Activated CD4-positive, alpha-beta T cell treated with anti-CD3 and anti-CD28 coated beads for 24 hours (primary cell): ENCODE measurements around the gene FAM83D.

Source experiments
- DNase-seq, 2 donors: peaks; one replicate each; pipeline ENCODE4 v3.0.0-alpha.2; 2020; ENCODE audit warnings: low read depth in 2 of 2

FAM83D gene, protein sequence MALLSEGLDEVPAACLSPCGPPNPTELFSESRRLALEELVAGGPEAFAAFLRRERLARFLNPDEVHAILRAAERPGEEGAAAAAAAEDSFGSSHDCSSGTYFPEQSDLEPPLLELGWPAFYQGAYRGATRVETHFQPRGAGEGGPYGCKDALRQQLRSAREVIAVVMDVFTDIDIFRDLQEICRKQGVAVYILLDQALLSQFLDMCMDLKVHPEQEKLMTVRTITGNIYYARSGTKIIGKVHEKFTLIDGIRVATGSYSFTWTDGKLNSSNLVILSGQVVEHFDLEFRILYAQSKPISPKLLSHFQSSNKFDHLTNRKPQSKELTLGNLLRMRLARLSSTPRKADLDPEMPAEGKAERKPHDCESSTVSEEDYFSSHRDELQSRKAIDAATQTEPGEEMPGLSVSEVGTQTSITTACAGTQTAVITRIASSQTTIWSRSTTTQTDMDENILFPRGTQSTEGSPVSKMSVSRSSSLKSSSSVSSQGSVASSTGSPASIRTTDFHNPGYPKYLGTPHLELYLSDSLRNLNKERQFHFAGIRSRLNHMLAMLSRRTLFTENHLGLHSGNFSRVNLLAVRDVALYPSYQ

DNA sequence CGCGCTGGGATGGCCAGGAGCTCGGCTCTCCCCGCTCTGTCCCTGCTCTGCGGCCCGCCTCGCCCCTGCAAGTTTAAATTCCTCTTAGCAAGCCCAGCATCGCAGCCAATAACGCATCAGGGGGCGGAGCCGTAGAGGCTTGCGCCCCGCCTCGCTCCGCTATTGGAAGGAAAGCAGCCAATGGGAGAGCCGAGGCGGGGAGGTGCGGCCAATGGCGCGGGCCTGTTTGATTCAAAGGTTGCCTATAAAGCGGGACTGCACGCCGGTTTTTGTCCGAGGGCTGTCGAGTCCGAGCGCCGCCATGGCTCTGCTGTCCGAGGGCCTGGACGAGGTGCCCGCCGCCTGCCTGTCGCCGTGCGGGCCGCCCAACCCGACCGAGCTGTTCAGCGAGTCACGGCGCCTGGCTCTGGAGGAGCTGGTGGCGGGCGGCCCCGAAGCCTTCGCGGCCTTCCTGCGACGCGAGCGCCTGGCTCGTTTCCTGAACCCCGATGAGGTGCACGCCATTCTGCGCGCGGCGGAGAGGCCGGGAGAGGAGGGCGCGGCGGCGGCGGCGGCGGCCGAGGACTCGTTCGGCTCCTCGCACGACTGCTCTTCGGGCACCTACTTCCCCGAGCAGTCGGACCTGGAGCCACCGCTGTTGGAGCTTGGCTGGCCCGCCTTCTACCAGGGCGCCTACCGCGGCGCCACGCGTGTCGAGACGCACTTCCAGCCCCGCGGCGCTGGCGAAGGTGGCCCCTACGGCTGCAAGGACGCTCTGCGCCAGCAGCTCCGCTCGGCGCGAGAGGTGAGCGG is at the start of gene FAM83D:
FAM83D (plus strand) TSS at position 276 of the 792 bp plus-strand sequence; CDS start at position 302, 26 bp downstream.
- DNase-seq: peak; percentile 88 to 93

DNA sequence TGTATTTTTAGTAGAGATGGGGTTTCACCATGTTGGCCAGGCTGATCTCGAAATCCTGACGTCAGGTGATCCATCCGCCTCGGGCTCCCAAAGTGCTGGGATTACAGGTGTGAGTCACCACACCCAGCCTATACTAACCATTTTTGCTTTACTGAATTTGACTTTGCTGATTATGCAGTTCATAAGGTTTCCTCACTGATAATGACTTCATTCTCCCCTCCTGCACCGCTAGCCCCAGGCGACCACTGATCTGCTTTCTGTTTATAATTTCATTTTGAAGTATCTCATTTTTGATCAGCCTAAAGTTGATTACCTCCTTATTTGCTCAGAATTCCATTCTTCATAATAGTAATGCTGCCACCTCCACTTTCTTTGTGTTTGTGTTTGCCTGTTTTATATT is 48.7 kb upstream of the FAM83D start:
- DNase-seq: no peak

DNA sequence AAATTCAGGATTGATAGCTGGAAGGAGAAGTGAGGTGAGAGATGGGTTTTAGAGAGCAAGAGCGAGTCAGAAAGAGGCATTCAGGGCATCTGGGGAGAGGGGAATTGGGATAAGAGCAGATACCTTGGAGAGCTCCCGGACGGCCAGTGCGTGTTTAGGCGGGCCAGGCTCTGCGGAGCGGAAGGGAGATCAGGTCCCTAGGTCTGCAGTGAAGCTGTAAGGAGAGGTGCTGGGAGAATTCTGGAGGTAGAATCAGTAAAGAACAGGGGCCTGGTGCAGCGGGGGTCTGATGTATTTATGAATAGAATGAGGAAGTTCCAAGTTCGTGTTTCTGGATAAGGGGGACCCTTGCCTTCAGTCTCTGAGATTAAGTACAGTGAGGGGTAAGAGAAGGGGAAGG is 47.4 kb upstream of the FAM83D start:
- no peak for DNase-seq

DNA sequence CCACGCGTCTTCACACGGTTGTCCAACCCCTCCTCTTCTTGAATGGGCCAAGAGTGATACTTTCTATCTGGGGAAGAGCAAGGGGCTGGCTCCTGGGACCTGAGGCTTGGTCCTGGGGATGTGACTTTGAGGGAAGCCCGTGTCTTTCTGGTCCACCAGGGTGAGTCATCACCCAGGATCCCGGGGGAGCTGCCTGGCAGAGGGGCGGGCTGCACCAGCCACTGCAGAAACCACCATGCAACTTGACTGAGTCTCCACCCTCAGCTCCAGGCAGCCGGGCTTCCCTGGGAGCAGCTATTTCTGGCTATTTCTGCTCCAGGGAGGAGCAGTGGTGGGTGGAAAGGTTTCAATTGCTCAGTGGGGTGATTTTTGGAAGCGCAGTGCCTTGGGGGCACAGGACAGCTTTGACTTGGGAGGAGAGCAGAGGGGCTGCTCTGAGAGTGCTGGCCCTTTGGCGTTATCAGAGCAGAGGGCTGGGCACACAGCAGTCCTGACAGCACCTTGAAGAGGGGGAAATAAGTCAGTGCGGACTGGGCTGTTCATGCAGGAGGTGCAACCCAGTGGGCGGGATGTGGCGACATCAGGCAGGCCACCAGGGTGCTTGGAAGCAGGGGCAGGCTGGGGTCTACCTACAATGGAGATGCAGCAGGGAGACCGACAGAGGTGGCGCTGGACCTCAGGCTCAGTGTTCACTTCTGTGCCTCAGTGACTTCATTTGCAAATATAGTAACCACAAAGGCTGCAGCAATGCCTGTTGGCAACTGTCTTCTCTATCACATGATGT is 45.1 kb upstream of the FAM83D start:
- no peak for DNase-seq

DNA sequence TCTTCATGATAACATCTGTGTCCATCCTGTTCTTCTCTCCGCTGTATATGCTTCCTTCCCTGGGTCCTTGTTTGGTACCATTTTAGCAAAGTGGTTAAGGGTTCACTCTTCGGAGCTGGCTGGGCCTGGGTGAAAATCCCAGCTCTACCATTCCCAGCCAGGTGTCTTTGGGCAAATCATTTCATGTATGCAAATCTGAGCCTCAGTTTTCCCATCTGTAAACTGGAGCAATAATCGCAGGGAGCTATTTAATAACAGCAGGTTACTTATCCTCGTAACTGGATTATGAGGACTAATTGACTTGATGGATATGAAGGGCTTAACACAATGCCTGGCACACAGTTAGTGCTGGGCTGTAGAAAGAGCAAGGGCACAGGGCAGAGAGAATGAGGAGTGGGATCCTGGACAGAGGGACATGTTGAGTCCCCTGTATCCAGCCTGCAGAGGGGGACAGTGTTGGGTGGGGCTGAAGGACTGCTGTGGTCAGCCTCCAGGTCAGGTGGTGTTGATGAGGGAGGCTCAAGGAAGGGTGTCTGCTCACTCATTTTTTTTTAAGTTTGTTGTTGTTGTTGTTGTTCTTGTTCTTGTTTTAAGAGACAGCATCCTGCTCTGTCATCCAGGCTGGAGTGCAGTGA is 44.3 kb upstream of the FAM83D start:
- DNase-seq: no peak

DNA sequence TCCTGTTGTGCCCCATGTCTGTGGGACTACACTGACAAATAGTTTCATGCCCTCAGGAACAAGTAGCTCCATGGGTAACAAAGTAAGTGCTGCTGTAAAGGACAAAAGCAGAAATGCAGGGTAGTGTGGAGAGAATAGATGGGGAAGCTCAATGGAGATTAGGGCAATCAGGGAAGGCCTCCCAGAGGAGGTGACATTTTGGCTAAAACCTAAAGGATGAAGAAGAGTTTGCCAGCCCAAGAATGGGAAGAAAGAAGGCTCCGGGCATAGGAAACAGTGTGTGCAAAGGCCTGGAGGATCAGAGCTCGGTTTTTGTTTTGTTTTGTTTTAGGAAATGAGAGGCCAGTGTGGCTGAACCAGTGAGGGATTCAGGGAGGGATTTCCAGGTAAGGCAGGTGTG is 43.6 kb upstream of the FAM83D start:
- no peak for DNase-seq

DNA sequence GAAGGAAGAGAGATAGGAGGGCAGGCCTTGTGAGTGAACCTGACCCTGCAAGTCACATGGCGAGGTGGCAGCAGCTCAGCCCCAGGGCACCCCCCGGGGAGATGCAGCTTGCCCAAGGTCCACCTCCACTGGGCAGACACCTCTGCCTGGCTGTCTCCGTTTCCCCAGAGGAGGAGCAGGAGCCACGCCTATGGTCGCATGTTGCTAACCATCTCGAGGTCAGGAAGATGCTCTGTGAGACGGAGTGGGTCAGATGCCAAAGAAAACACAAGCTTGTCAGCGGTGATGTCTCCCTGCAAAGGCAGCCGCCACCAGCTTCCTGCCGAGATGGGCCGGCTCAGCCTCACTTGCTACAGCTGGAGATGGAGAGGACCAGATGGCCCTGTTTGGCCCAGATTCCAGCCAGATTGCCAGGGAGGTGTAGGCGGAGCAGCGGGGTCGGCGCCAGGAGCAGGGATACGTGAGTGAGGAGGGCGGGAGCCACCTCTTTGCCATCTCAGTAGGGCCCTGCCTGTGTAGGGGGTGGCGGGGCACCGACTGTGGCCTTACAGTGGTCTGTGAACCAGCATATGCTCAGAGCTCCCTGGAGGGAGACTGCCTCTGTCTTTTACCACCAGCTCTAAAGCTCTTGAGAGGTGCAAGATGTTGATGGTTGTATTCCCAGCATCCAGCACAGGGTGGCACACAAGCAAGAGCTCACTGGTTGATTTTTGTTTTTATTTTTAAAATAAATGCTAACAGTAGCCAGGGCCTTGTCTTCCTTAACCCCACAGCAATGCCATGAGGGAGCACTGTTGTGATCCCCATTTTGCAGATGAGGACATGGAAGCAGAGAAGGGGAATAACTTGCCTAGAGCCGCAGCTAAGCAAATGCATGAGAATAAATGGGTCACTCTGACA is 42.9 kb upstream of the FAM83D start:
- DNase-seq: no peak

DNA sequence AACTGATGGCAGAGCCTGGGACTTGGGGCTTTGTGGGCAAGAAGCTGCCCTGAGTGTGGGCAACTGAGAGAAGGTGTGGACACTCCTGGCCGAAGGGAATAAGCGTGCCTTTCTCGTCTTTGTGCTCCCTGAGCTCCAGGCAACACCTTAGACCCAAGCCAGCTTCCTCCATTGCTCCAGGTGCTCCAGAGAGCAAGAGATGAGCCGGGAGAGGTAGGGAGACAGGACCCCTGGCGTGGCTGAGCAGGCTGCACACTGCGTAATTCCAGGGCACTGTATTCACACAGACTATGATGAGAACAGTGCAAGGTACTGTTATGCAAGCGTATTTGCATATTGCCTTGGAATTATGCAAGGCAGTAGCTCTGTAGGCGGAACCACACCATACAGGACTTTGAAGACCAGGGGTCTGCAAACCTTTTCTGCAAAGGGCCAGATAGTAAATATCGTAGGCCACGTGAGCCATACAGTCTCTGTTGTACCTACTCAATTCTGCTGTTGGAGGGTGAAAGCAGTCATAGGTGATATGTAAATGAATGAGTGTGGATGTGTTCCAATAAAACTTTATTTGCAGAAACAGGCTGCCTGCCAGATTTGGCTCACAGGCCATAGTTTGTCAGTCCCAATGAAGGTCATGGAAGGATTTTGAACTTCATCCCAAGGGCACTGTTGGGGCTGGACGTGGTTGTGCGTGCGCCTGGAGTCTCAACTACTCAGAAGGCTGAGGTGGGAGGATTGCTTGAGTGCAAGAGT is 42.1 kb upstream of the FAM83D start:
- DNase-seq: no peak

DNA sequence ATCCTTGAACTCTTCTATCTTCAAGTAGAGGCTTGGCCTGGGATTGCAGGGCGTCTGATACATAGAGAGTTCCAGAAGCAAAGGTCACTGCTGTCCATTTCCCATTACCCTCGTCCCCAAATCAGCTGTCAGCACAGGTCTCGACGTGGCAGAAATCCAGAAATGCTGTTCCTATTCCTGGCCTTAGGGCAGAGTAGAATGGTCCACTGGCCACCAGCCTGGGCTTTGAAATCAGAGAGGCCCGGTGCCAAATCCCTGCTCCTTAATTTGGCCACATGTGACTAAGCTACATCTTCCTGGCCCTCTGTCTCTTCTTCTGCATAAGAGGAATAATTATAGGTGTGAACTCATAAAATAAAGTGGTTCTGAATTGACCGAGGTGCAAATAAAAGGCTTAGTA is 40.9 kb upstream of the FAM83D start:
- no peak for DNase-seq

DNA sequence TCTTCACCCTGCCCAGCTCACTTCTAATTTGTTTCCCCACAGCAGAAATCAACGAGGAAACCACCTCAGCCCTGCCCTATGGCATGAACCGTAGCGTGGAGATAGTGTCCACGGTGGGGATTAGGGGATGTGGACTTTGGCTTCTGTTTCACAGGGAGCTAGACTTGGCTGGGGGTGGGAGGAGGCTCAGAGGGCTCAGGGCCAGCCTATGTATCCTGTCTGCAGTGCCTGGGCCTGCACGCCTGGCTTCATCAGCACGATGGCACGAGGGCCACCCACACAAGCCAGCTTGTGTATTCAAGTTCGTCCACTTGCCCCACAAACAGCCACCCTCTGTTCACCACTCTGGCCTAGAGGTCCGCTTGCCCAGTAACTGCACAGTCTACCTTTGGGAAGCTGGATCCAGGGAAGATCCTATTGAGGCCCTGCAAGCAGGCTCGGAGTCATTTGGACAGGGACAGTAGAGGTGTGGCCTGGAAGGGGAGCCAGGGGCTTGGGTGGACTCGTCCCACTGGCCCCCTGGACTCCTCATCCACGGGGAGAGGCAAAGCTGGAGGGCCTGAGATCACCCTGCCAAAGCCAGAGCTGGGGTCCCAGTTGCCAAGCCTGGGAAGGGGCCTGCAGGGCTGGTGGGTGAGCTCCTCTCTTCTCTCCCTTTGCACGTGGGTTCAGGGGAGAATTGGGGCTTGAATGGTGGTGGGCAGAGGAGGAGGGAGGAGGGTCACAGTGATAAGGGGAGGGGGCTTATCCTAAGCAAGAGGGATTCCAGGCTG is 38.0 kb upstream of the FAM83D start:
- DNase-seq: no peak

DNA sequence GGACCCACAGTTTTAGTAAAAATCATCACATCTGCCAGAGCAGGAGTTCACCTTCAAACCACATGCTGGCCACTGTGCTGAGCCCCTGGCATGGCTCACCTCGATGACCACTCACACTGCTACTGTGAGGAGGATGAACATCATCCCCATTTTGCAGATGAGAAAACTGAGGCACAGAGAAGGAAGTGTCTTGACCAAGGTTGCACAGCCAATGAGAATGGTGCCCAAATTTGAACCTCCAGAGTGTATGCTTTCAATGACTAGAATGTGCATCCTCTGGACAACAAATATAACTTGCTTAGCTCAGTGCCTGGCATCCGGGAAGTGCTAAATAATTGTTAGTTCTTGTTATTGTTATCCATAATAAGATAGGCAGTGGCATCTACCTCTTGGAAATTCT is 37.2 kb upstream of the FAM83D start:
- no peak for DNase-seq

DNA sequence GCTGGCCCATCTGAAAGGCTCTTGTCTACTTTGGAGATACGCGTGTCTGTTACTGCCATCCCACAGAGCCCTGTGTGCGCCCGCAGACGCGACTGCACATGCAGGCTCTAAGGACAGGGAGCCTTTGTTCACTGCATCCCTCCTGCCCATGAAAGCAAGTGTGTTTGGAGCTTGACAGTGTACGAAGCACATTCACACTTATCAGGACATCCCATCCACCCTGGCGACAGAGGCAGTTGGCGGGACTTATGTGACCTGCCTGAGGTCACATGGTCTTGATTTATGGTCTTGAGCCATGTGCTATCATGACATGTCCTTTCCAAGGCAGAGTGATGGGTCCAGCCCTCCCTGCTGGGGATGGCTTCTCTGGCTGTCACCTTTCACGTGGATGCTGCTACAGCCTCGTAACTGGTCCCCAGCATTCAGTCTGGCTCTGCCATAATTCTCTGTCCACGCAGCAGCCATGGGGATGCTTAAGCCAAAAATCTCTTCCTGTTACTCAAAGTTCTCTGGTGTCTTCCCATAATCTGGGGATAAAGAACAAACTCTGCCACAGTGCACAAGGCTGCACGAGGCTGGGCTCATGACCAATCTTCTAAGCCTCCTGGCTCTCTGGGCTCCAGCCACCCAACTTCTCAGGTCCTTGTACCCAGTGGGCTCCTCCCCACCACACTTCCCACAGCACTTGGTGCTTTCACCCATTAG is 36.3 kb upstream of the FAM83D start:
- DNase-seq: no peak

DNA sequence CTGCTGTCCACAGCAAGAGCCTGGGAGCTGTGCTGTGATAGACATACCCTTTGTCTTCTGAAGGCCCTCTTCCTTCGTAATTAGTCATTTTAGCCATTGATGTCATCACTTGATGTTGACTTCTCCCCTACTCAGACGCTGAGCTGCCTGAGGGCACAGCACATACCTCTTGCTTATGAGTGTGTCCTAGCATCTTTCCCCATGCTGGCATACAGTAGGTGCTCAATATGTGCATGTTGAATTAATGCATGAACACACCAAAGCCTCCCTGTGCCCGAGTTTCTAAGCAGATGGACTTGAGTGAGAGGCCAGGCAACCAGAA is 35.8 kb upstream of the FAM83D start:
- no peak for DNase-seq

DNA sequence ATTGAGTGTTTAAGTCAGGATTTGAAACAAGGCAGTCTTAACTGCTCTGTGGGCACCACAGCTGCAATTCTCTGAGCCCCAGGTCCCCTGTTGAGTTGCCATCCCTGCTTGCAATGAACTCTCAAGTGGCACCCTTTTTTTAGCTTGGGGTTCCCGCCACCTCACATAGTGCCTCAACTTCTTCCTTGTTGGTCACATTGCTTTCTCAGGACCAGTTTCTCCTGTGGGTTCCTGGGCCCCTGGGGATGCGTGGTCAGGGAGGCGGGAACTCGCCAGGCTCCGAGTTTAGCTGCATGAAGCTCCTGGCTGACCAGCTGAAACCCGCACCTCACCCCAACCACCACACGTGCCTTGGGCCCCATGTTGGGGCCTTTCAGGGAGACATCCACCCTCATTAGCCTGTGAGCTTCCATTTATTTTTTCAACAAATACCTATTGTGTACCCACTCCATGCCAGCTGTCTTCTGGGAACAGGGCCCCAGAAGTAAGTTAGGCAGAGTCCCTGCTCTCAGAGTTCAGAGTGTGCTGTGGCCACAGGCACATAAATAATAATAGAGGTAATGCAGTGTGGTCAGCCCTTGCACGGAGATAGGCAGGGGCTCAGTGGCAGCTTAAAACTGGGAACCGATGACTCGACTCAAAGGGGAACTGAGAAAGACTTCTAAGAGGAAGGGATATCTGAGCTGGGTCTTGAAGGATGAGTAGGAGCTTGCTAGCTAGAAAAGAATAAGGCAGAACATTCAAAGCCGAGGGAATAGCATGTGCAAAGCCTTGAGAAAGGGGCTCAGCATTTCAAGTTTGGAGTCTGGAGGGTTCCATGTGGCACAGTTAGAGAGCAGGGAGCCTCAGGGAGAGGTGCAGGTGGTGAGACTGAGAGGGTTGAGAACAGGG is 33.9 kb upstream of the FAM83D start:
- no peak for DNase-seq

DNA sequence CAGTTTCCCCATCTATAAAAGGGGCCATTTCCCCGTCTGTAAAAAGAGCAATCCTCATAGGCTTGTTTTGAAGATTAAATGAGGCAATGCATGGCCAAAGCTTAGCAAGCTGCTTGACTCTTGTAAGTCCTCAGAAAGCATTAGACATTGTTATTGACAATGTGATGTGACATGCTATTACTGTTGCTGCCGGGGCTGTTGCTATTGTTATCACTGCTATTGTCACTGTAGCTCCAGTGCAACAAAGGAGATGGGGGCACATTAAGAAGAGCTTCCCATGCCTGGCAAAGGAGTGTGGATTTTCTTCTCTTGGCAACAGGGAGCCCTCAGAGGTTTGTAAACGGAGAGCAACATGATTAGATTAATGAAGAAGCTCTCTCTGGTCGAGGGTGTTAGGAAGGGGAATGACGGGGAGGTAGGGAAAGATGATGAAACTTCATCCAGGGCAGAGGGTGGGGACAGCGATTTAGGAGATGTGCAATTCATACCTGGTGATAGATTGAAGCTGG is 33.1 kb upstream of the FAM83D start:
- DNase-seq: no peak

DNA sequence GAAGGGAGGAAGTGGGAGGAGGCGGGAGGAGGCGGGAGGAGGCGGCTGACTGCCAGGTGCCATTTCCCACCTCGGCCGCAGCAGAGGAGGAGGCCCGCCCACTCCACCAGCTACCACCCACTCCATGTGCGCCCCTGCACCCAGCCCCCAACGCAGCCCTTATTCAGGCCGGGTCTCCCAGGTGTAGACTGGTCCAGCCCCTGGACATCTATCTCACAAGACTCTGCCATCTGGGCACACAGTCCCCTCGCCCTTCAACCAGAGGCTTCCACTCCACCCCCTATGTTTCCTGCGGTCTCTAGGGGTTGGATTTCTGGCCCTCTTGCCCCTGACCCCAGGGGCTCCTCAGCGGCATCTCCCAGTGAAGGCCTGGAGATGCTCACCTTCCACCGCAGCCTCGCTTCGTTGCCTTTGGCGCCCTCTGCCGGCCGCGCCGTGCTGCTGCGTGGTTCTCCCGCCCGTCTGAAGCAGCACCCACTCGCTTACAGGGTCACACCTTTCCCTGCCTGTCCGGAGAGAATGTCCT is 32.6 kb upstream of the FAM83D start:
- DNase-seq: peak; percentile 75 to 77
